GM19023 (cell line): ENCODE results near the gene ERC2.

Experiments used
- ATAC-seq: cut with Tn5 transposase; IDR thresholded peaks from one replicate; pipeline ENCODE4 v1.9.1; 2021; ENCODE audit warnings: mild to moderate bottlenecking, moderate library complexity; ENCODE audit not compliant: unreplicated experiment

ERC2 gene

GRCh38 chr3:55554634-55555425, 913.4 kb downstream of the ERC2 start:
- no peak for ATAC-seq

GRCh38 chr3:55551644-55552043, 916.6 kb downstream of the ERC2 start:
- no peak for ATAC-seq

DNA sequence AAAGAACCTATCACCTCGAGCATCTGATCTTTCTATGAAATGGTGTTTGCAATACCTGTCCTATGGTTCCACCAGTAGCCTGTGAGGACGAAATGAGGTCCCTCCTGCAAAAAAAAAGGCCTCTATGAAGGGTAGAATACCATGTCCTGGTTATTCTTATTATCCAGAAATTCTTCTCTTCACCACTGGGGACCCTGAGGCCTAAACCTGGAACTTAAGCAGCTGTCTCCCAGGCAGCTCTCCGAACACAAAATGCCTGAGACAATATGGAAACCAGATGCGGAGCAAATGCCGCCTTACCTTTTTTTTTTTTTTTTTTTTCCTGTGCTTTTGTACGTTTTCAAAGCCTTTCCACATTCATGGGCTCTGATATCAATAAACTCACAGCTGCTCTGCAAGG, 919.1 kb downstream of the ERC2 start:
- ATAC-seq = no peak

- no peak for ATAC-seq
Measured at GRCh38 chr3:55546866-55547669, 921.2 kb downstream of the ERC2 start.

- ATAC-seq = no peak
Measured at GRCh38 chr3:55545995-55546394, 922.3 kb downstream of the ERC2 start.

DNA sequence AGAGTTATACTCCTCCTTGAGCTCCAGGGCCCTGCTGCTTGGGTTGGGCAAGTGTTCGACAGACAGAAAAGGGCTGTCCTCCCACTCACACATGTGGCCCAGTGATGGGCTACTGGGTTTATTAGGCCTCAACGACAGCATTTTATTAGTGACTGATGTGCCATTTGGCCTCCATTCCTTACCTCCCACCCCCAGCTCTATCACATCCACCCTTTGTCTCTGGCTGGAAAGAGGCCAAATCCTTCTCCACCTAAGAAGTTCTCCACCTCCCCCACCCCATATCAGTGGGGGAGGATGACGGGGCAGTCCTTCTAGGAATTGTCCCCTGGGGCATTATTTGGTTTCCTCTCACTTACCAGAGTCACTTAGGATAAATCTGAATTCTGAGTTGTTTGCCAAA, 924.0 kb downstream of the ERC2 start:
- no peak for ATAC-seq

- no peak for ATAC-seq
Measured at GRCh38 chr3:55543181-55543614, 925.1 kb downstream of the ERC2 start.

DNA sequence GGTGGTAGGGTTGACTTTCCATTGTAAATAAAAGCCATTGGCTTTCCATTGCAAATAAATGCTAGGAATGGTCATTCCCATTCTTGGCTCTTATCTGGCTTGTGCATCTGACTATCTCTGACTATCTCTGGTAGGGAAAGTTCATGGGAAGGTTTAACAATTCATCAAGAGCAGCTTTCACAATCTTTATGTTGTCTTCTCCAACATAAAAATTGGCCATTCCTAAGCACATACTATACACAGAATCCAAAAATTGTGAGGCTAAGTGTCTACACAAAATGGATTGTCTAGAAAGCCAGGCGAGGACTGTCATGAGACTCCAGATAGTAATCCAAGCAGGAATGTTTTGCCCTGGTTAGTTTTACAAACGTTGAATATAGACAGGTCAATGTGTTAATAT, 926.8 kb downstream of the ERC2 start:
- no peak for ATAC-seq

DNA sequence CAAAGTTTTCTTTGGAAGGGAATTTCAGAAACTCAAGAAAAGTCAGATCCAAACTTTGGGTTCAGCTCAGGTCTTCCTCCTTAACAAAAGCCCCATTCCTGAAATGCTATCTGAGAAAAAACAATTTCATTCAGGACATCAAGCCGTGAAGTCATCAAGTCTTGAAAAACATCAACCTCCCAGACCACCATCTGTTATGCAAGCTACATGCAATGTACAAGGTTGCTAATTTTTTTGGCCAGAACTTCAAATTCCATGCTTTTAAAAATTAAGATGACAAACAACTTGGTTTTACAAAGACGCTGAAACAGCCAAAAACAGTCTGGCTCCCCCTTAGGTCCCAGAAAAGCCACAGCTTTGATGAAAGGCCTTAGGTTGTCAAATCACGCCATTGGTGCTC, 927.3 kb downstream of the ERC2 start:
- ATAC-seq = no peak

DNA sequence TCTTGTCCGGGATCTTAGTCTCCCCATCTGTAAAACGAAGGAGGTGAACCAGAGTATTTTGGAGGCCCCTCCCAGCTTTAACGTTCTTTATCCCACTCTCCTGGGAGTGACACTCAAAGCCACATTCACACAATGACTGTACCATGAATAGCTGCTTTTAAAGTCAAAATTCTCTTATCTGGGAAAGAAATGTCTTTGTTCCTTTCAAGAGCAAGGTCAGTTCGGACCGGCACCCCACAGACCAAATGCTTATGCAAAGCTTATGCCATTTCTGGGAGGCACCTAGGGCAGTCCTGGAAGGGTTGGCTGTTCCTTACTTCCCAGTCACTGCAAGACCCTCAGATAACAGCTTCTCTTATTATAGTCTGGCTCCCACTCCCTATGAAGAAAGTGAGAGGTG, 927.7 kb downstream of the ERC2 start:
- ATAC-seq = no peak

GRCh38 chr3:55538158-55538557, 930.1 kb downstream of the ERC2 start:
- ATAC-seq = no peak

- no peak for ATAC-seq
Measured at GRCh38 chr3:55537563-55537962, 930.7 kb downstream of the ERC2 start.

DNA sequence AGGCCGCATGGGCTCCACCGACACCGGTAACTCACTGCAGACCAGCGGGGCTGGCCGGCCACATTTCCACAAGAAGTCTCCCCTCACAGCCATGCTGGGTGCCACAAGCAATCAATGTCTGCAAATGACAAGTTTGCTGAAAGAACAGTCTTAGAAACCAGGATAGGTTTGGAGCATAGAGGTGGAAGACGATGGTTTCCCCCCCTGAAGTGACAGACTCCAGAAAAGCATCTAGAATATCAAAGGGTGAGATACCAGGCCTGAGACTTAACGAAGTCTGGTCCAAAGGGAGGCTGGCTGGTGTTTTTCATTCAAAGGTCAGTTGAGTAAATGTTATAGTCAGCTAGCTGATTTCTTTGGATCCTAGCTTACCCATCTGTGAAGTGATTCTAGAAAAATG, 931.1 kb downstream of the ERC2 start:
- no peak for ATAC-seq

- ATAC-seq = no peak
Measured at GRCh38 chr3:55534876-55535275, 933.4 kb downstream of the ERC2 start.

- ATAC-seq = no peak
Measured at GRCh38 chr3:55532806-55533205, 935.5 kb downstream of the ERC2 start.

GRCh38 chr3:55531321-55531720, 936.9 kb downstream of the ERC2 start:
- no peak for ATAC-seq

DNA sequence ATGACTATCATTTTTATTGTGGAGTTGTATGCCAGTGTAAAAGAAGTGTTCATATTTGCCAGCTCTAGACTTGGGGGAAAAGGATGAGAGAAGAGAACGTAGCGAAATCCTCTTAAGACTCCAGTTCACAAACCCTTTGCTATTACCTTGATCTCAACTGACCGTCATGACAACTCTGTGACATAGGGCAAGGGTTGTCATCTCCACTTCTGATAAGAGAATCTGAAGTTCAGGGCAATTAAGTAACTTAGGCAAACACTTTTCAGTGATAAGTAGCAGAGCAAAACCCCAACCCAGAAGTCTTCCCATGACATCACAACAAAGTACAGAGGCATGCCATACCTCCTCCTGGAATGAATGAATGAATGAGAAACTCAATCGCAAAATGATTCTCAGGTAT, 940.9 kb downstream of the ERC2 start:
- no peak for ATAC-seq

DNA sequence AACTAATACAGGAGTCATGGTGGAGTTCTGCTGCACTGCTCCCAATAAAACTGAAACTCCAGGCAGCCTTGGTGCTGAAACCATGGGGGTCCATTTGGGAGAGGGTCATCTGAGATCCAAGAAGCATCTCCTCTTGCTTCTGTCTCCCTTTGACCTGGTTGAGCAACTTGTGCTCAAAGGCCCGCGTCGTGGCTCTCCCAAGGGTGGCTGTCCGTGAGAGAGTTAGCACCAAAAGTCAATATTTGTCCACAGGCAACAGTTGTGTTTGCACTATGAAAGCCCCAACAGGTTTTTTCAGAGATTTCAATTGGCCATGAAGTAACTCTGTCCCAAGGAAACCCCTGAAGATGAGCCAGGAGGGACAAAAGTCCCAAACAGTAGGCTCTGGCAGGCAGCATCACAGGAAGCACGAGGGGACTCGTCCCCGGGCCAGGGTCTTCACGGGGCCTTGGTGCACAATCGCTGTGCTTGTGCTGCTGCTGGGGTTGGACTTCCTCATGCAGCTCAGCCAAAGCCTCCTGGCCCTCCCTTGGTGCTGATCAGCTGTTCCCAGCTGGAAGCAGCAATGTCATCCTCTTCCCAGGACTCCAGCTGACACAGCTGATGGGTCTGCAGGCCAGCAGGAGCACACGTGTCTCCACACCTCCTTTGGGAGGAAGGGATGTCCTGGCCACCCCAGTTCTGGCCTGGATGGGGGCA, 941.8 kb downstream of the ERC2 start:
- no peak for ATAC-seq

GRCh38 chr3:55525436-55525835, 942.8 kb downstream of the ERC2 start:
- ATAC-seq = no peak

DNA sequence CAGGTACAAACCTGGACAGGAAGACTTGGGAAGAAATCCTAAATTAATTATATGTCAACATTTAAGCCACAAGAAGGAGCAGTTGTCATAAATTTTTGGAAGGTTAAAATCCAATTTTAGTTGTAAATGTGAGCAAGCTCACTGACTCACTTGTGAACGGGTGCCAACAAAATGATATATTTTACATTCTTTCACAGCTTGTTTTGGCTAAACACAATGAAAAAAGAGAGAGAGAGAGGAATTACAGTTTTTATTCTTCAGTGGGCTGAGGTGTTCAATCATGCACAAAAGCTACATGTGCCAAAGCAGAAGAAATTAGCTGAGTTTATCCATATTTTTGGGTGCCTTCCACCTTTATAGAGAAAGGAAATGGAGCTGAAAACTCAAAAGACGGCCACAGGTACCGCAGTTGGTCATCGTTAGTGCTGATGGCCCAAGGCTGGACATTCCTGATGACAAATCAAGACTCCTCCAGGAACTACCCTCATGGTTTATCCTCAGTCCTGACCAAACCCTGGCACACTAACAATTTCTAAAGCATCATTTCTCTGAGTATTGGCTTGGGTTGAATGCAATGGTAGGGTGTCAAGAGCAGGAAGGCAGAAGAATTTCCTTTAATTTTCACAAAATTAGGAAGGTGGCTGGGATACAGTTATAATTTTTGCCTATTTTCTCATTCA, 943.6 kb downstream of the ERC2 start:
- ATAC-seq = no peak

GRCh38 chr3:55523471-55523870, 944.8 kb downstream of the ERC2 start:
- no peak for ATAC-seq
